ENCODE data around the gene PRRT3. TPM values are rescaled to one million over a fixed set of nuclear protein-coding genes. Genes with fewer than 3 reads are reported as not detected.

The PRRT3 gene
- total and polyA plus RNA-seq, 2 of the 13 experiments (the other 11 are each of a cell fraction or from before 2014, with no cell fraction given): 0.22 to 0.44 TPM

DNA sequence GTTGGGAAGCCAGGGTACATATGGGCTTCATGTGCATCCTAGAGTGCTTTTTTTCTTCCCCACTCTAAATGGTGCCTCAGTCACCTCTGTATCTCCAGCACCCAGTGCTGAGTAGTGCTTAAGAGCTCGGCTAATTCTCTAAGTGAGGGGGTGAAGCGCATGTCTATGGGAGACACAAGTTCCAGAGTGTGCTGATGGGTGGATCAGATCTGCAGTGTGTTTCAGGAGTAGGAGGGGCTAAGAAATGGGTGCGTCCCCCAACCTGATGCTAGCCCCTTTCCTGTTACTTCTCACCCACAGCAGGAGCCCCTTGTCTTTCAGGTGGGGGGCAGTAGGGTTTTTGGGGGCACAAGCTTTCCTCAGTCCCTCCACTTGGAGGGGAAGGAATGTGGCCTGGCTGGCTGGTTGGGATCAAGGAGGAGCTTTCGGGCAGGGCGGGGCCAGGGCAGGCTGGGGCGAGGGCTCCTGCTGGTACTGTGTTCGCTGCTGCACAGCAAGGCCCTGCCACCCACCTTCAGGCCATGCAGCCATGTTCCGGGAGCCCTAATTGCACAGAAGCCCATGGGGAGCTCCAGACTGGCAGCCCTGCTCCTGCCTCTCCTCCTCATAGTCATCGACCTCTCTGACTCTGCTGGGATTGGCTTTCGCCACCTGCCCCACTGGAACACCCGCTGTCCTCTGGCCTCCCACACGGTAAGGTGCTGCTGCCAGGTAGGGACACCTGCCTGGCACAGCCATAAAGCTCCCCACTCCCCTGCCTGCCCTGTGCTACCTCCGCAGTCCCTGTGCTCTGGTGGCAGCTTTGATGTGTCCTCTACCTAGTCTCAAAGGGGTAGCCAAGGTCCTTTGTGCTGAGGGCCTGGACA lies 49.6 kb downstream of the PRRT3 start, which contains the start of gene IL17RE (continued):
- TF ChIP-seq, protein P1, sequence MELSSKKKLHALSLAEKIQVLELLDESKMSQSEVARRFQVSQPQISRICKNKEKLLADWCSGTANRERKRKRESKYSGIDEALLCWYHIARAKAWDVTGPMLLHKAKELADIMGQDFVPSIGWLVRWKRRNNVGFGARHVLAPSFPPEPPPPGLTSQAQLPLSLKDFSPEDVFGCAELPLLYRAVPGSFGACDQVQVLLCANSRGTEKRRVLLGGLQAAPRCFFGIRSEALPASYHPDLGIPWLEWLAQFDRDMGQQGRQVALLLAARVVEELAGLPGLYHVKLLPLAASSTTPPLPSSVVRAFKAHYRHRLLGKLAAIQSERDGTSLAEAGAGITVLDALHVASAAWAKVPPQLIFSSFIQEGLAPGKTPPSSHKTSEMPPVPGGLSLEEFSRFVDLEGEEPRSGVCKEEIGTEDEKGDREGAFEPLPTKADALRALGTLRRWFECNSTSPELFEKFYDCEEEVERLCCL (CRISPR knock-in tag; IDR thresholded peaks at IDR 0.05; ENCODE audit: borderline replicate concordance): no peak
- TF ChIP-seq HNF4A (CRISPR knock-in tag; IDR thresholded peaks at IDR 0.05): no peak
- TF ChIP-seq, protein P2, sequence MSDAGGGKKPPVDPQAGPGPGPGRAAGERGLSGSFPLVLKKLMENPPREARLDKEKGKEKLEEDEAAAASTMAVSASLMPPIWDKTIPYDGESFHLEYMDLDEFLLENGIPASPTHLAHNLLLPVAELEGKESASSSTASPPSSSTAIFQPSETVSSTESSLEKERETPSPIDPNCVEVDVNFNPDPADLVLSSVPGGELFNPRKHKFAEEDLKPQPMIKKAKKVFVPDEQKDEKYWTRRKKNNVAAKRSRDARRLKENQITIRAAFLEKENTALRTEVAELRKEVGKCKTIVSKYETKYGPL (CRISPR knock-in tag; IDR thresholded peaks at IDR 0.05): no peak
- peak; percentile 41; the same call in 1 of the 2 replicates for TF ChIP-seq YEATS2 (CRISPR knock-in tag; IDR thresholded peaks at IDR 0.05; ENCODE audit: borderline replicate concordance)
- TF ChIP-seq MIER3 (CRISPR knock-in tag; IDR thresholded peaks at IDR 0.05; ENCODE audit: borderline replicate concordance): peak; percentile 38; the same call in 1 of the 2 replicates
- TF ChIP-seq NONO (IDR thresholded peaks at IDR 0.05): no peak
- TF ChIP-seq NONO (CRISPR knock-in tag; conservative IDR thresholded peaks at IDR 0.05): no peak
- TF ChIP-seq, protein P3, sequence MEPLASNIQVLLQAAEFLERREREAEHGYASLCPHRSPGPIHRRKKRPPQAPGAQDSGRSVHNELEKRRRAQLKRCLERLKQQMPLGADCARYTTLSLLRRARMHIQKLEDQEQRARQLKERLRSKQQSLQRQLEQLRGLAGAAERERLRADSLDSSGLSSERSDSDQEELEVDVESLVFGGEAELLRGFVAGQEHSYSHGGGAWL (CRISPR knock-in tag; IDR thresholded peaks at IDR 0.05): peak; percentile 31; the same call in 1 of the 2 replicates
- TF ChIP-seq ZZZ3 (CRISPR knock-in tag; IDR thresholded peaks at IDR 0.05; ENCODE audit: borderline replicate concordance): no peak
- TF ChIP-seq POLR2AphosphoS5 (IDR thresholded peaks at IDR 0.05; ENCODE audit: low read depth, low read length): peak; percentile 51; the same call in 1 of the 2 replicates
- TF ChIP-seq, protein P4, sequence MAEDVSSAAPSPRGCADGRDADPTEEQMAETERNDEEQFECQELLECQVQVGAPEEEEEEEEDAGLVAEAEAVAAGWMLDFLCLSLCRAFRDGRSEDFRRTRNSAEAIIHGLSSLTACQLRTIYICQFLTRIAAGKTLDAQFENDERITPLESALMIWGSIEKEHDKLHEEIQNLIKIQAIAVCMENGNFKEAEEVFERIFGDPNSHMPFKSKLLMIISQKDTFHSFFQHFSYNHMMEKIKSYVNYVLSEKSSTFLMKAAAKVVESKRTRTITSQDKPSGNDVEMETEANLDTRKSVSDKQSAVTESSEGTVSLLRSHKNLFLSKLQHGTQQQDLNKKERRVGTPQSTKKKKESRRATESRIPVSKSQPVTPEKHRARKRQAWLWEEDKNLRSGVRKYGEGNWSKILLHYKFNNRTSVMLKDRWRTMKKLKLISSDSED (CRISPR knock-in tag; IDR thresholded peaks at IDR 0.05): no peak
- no peak for TF ChIP-seq SNAPC2 (CRISPR knock-in tag; IDR thresholded peaks at IDR 0.05)
- no peak for TF ChIP-seq PAWR (CRISPR knock-in tag; IDR thresholded peaks at IDR 0.05; ENCODE audit: borderline replicate concordance)
- TF ChIP-seq ARID2 (CRISPR knock-in tag; IDR thresholded peaks at IDR 0.05; ENCODE audit: borderline replicate concordance): no peak
- peak; percentile 47 to 75 for TF ChIP-seq POLR2A (IDR thresholded peaks at IDR 0.05; ENCODE audit: insufficient read depth in 1 of 2, low read depth in 2 of 2, low read length in 2 of 2)
- no peak for TF ChIP-seq SP2 (CRISPR knock-in tag; IDR thresholded peaks at IDR 0.05)
- TF ChIP-seq, protein P5, sequence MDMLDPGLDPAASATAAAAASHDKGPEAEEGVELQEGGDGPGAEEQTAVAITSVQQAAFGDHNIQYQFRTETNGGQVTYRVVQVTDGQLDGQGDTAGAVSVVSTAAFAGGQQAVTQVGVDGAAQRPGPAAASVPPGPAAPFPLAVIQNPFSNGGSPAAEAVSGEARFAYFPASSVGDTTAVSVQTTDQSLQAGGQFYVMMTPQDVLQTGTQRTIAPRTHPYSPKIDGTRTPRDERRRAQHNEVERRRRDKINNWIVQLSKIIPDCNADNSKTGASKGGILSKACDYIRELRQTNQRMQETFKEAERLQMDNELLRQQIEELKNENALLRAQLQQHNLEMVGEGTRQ (IDR thresholded peaks at IDR 0.05; ENCODE audit: low read depth, low read length): no peak
- TF ChIP-seq, protein P5 (CRISPR knock-in tag; IDR thresholded peaks at IDR 0.05; ENCODE audit: borderline replicate concordance): no peak
- no peak for TF ChIP-seq CEBPB (IDR thresholded peaks at IDR 0.05; ENCODE audit: borderline replicate concordance, low read depth, low read length)
- no peak; the same call in 1 of the 2 replicates for TF ChIP-seq ZNF451 (CRISPR knock-in tag; IDR thresholded peaks at IDR 0.05)
- TF ChIP-seq, protein P6, sequence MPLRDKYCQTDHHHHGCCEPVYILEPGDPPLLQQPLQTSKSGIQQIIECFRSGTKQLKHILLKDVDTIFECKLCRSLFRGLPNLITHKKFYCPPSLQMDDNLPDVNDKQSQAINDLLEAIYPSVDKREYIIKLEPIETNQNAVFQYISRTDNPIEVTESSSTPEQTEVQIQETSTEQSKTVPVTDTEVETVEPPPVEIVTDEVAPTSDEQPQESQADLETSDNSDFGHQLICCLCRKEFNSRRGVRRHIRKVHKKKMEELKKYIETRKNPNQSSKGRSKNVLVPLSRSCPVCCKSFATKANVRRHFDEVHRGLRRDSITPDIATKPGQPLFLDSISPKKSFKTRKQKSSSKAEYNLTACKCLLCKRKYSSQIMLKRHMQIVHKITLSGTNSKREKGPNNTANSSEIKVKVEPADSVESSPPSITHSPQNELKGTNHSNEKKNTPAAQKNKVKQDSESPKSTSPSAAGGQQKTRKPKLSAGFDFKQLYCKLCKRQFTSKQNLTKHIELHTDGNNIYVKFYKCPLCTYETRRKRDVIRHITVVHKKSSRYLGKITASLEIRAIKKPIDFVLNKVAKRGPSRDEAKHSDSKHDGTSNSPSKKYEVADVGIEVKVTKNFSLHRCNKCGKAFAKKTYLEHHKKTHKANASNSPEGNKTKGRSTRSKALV (CRISPR knock-in tag; IDR thresholded peaks at IDR 0.05): no peak

Measured in HepG2 (cell line).